IMR-90 (cell line): Measurements from ENCODE around the gene MYO10. TPM values are rescaled to one million over a fixed set of nuclear protein-coding genes. Genes with fewer than 3 reads are reported as not detected.

ENCODE experiments used
- ATAC-seq: fragments of 200-7000 bp; cut with Tn5 transposase; 2 replicates; pipeline ENCODE4 v1.9.1; 2020; ENCODE audit warnings: low read depth, mild to moderate bottlenecking, moderate library complexity
- BruUV-seq: library from RNA; stranded (reverse); fragments of 400-500 nt; replicated peaks from 2 replicates; lab custom pipeline; 2021; lab: Mats Ljungman, UMichigan
- CTCF ChIA-PET: fragments of 300-600 bp; formaldehyde crosslinking; extraction: SDS; loops from one replicate; lab custom pipeline; 2021; ENCODE audit warnings: antibody characterized with exemption; lab: Yijun Ruan, JAX
- POLR2A ChIA-PET: fragments of 300-600 bp; sonication (Branson Sonifier 250); formaldehyde crosslinking; loops from one replicate; lab custom pipeline; 2022; ENCODE audit warnings: antibody characterized with exemption; ENCODE audit not compliant: unreplicated experiment; lab: Charles Lee
- DNase-seq: peaks from one replicate; pipeline ENCODE4 v3.0.0; 2013
- H2AFZ ChIP-seq: replicated peaks from 2 replicates; pipeline ENCODE3; 2013; ENCODE audit warnings: low read length, mild to moderate bottlenecking; ENCODE audit not compliant: poor library complexity
- H2AK5ac ChIP-seq: 2 replicates; pipeline ENCODE4 v1.6.1; 2013; ENCODE audit warnings: low read depth, low read length, inconsistent platforms
- H2AK9ac ChIP-seq: replicated peaks from 2 replicates; pipeline ENCODE3; 2013; ENCODE audit warnings: mild to moderate bottlenecking, low read depth, low read length, moderate library complexity; ENCODE audit not compliant: poor library complexity
- H2BK120ac ChIP-seq: 2 replicates; pipeline ENCODE4 v1.6.1; 2013; ENCODE audit warnings: low read depth, low read length, inconsistent platforms
- H2BK15ac ChIP-seq: 3 replicates; pipeline ENCODE4 v1.6.1; 2013; ENCODE audit warnings: low read depth, low read length, inconsistent platforms
- H2BK20ac ChIP-seq: 2 replicates; pipeline ENCODE4 v1.6.1; 2013; ENCODE audit warnings: low read depth, mild to moderate bottlenecking, inconsistent platforms, low read length, moderate library complexity
- H2BK5ac ChIP-seq: 2 replicates; pipeline ENCODE4 v1.6.1; 2013; ENCODE audit warnings: mild to moderate bottlenecking, low read depth, low read length, inconsistent platforms; ENCODE audit not compliant: poor library complexity, severe bottlenecking
- H3K14ac ChIP-seq: replicated peaks from 2 replicates; pipeline ENCODE4 v1.6.1; 2013; ENCODE audit warnings: low read depth, low read length, inconsistent platforms
- H3K18ac ChIP-seq: 2 replicates; pipeline ENCODE4 v1.6.1; 2013; ENCODE audit warnings: low read depth, low read length, control low read depth
- H3K23ac ChIP-seq: 2 replicates; pipeline ENCODE4 v1.6.1; 2013; ENCODE audit warnings: low read depth, low read length, inconsistent platforms
- H3K27ac ChIP-seq: 2 replicates; pipeline ENCODE4 v1.5.1; 2013; ENCODE audit warnings: mild to moderate bottlenecking, control low read depth, low read length; ENCODE audit not compliant: insufficient read depth
- H3K27me3 ChIP-seq: 2 replicates; pipeline ENCODE4 v1.6.1; 2013; ENCODE audit warnings: low read length; ENCODE audit not compliant: control insufficient read depth, insufficient read depth
- H3K36me3 ChIP-seq: 2 replicates; pipeline ENCODE4 v1.6.1; 2013; ENCODE audit warnings: low read length, mixed read lengths; ENCODE audit not compliant: control insufficient read depth, insufficient read depth
- H3K4ac ChIP-seq: 2 replicates; pipeline ENCODE4 v1.6.1; 2013; ENCODE audit warnings: low read depth, low read length, inconsistent platforms
- H3K4me1 ChIP-seq: 2 replicates; pipeline ENCODE4 v1.6.1; 2013; ENCODE audit warnings: low read length, mixed read lengths; ENCODE audit not compliant: control insufficient read depth, insufficient read depth
- H3K4me2 ChIP-seq: 2 replicates; pipeline ENCODE4 v1.6.1; 2013; ENCODE audit warnings: low read depth, mild to moderate bottlenecking, control low read depth, low read length, moderate library complexity
- H3K4me3 ChIP-seq: 2 replicates; pipeline ENCODE4 v1.5.1; 2013; ENCODE audit warnings: low read depth, mild to moderate bottlenecking, control low read depth, low read length, moderate library complexity; ENCODE audit not compliant: insufficient read depth
- H3K56ac ChIP-seq: 2 replicates; pipeline ENCODE4 v1.6.1; 2013; ENCODE audit warnings: low read length, inconsistent platforms; ENCODE audit not compliant: insufficient read depth; ENCODE audit errors: extremely low read depth
- H3K79me1 ChIP-seq, 2 experiments: 2 replicates each; pipeline ENCODE4 v1.6.1; 2013; ENCODE audit warnings: low read length in 2 of 2, inconsistent platforms in 1 of 2, low read depth in 1 of 2
- H3K9ac ChIP-seq: 2 replicates; pipeline ENCODE4 v1.6.1; 2013; ENCODE audit warnings: low read depth, low read length, control low read depth
- H3K9me1 ChIP-seq: 2 replicates; pipeline ENCODE4 v1.6.1; 2013; ENCODE audit warnings: low read length, inconsistent platforms; ENCODE audit not compliant: insufficient read depth
- H3K9me3 ChIP-seq: 2 replicates; pipeline ENCODE4 v1.6.1; 2013; ENCODE audit warnings: low read length; ENCODE audit not compliant: control insufficient read depth, insufficient read depth
- H4K20me1 ChIP-seq: 2 replicates; pipeline ENCODE4 v1.6.1; 2013; ENCODE audit warnings: low read length, inconsistent platforms; ENCODE audit not compliant: insufficient read depth
- H4K5ac ChIP-seq: 2 replicates; pipeline ENCODE4 v1.6.1; 2013; ENCODE audit warnings: mild to moderate bottlenecking, low read depth, low read length, control low read depth
- H4K8ac ChIP-seq, 2 experiments: 2 replicates each; pipeline ENCODE4 v1.6.1; 2013; ENCODE audit warnings: low read depth in 2 of 2, low read length in 2 of 2, control low read depth in 1 of 2, inconsistent platforms in 1 of 2
- H4K91ac ChIP-seq: 2 replicates; pipeline ENCODE4 v1.6.1; 2013; ENCODE audit warnings: low read depth, low read length, inconsistent platforms; ENCODE audit not compliant: insufficient read depth
- RCOR1 ChIP-seq: IDR thresholded peaks from 2 replicates; pipeline ENCODE4 v1.6.1; 2012; ENCODE audit warnings: mild to moderate bottlenecking, low read length, improper control_type of control experiment; ENCODE audit not compliant: insufficient replicate concordance
- WGBS, 2 experiments: methylation state at CpG; one replicate each; pipeline versions ENCODE4 v1.1.5 to v1.1.7; 2013; ENCODE audit warnings: missing lambda C conversion rate in 2 of 2; ENCODE audit not compliant: insufficient read length in 1 of 2; ENCODE audit errors: extremely low coverage in 2 of 2; 5-methylcytosine and 5-hydroxymethylcytosine counted together
- dilution Hi-C: fragments of 300-500 bp; cut with HindIII; formaldehyde crosslinking; loops from one replicate; pipeline ENCODE4 v1.14.3; 2018; ENCODE audit warnings: low sequenced_read_pairs; ENCODE audit not compliant: unreplicated experiment
- in situ Hi-C: fragments of 300-500 bp; cut with MboI; formaldehyde crosslinking; loops from 3 replicates; pipeline ENCODE4 v1.14.3; 2019; ENCODE audit warnings: low sequenced_read_pairs, inconsistent platforms, mixed read lengths
- intact Hi-C: fragments of 100-400 bp; cut with micrococcal nuclease; formaldehyde crosslinking; loops from 2 replicates; pipeline ENCODE4 v1.10.0; 2022
- polyA plus RNA-seq, 3 experiments: library from polyadenylated mRNA; depleted of rRNA; stranded (reverse); fragments of >200 nt; gene quantifications; 2 replicates each; pipeline ENCODE4 v1.2.3, GENCODE V29; 2012; ENCODE audit warnings: low replicate concordance in 1 of 3
- total RNA-seq: library from RNA; depleted of rRNA; stranded (reverse); fragments of >200 nt; gene quantifications from 2 replicates; pipeline ENCODE4 v1.2.3, GENCODE V29; 2012

Gene MYO10
- total and polyA plus RNA-seq, 2 of the 4 experiments (the other 2 are of a cell fraction) = 39.9 to 115 TPM

- no peak overlapping the region for H3K4me3 ChIP-seq
- 94% methylated on average over 4 of the region's 5 CpGs; no CpG with 5 or more reads in 1 of the 2 experiments for WGBS, 2 experiments
- no peak overlapping the region for H3K4ac ChIP-seq
- H4K8ac ChIP-seq = no peak overlapping the region
- ATAC-seq = no peak
- intact Hi-C loops (no loop called here), dilution Hi-C loops (no loop called here), in situ Hi-C loops (no loop called here)
- TF ChIP-seq RCOR1 = no peak
- no peak overlapping the region for H3K23ac ChIP-seq
- H3K56ac ChIP-seq = no peak overlapping the region
- no peak overlapping the region for H2BK20ac ChIP-seq
- no peaks in the 10 kb centered on the region for H3K9me3 ChIP-seq
- H3K27ac ChIP-seq = no peak overlapping the region
- no peak overlapping the region for H2BK15ac ChIP-seq
- ChIA-PET CTCF (no interaction called here), POLR2A (no interaction called here)
- H3K9me1 ChIP-seq = peaks cover 4% of the 10 kb centered on the region
- H3K18ac ChIP-seq = no peak overlapping the region
- no peak overlapping the region for H2AFZ ChIP-seq
- H3K27me3 ChIP-seq = no peaks in the 10 kb centered on the region
- H3K36me3 ChIP-seq = peaks cover 60% of the 10 kb centered on the region
- no peak overlapping the region for H2AK5ac ChIP-seq
- H3K4me1 ChIP-seq = no peaks in the 10 kb centered on the region
- no peak overlapping the region for H4K91ac ChIP-seq
- no peak overlapping the region for H2BK5ac ChIP-seq
- H4K5ac ChIP-seq = no peak overlapping the region
- no peak overlapping the region for H3K4me2 ChIP-seq
- peaks cover 3% of the 10 kb centered on the region for H4K20me1 ChIP-seq
- no peak overlapping the region for H2BK120ac ChIP-seq
- no peak overlapping the region for H2AK9ac ChIP-seq
- no peak overlapping the region for H3K9ac ChIP-seq
- peaks cover 29 to 42% of the 10 kb centered on the region in 2 experiments for H3K79me1 ChIP-seq
- no peak for DNase-seq
- H3K14ac ChIP-seq = no peak overlapping the region
- no TSS peak for BruUV-seq
These were observed 172.9 kb downstream of the MYO10 start for GRCh38 chr5:16763211-16763610.
